H9 (cell line): Measurements from ENCODE around the gene PTGS1. TPM values are rescaled to one million over a fixed set of nuclear protein-coding genes. Genes with fewer than 3 reads are reported as not detected.

Experiments used
- DNase-seq: peaks from one replicate; pipeline ENCODE4 v3.0.0-alpha.2; 2017
- H2AFZ ChIP-seq: one replicate; pipeline ENCODE4 v1.6.1; 2013; ENCODE audit warnings: mild to moderate bottlenecking, low read length, control low read depth, moderate library complexity
- H2AK5ac ChIP-seq: 2 replicates; pipeline ENCODE4 v1.6.1; 2013; ENCODE audit warnings: low read length, control low read depth, mixed read lengths; ENCODE audit not compliant: insufficient read length
- H2BK120ac ChIP-seq: one replicate; pipeline ENCODE4 v1.6.1; 2013; ENCODE audit warnings: low read depth, mild to moderate bottlenecking, low read length, control low read depth, inconsistent platforms; ENCODE audit not compliant: poor library complexity, severe bottlenecking
- H2BK12ac ChIP-seq: 2 replicates; pipeline ENCODE4 v1.6.1; 2013; ENCODE audit warnings: low read length, control low read depth, mixed read lengths, low read depth; ENCODE audit not compliant: insufficient read length
- H2BK15ac ChIP-seq: 2 replicates; pipeline ENCODE4 v1.6.1; 2013; ENCODE audit warnings: low read depth, low read length, control low read depth
- H2BK20ac ChIP-seq: one replicate; pipeline ENCODE4 v1.6.1; 2013; ENCODE audit warnings: low read depth, mild to moderate bottlenecking, low read length, control low read depth, inconsistent platforms; ENCODE audit not compliant: poor library complexity, severe bottlenecking
- H2BK5ac ChIP-seq: 2 replicates; pipeline ENCODE4 v1.6.1; 2013; ENCODE audit warnings: low read length, control low read depth, mixed read lengths; ENCODE audit not compliant: insufficient read length
- H3K14ac ChIP-seq: 2 replicates; pipeline ENCODE4 v1.6.1; 2013; ENCODE audit warnings: low read length, control low read depth; ENCODE audit not compliant: insufficient read depth
- H3K18ac ChIP-seq: 2 replicates; pipeline ENCODE4 v1.6.1; 2013; ENCODE audit warnings: low read depth, mild to moderate bottlenecking, mixed read lengths, low read length, control low read depth; ENCODE audit not compliant: insufficient read length
- H3K23ac ChIP-seq: 2 replicates; pipeline ENCODE4 v1.6.1; 2013; ENCODE audit warnings: low read length, control low read depth, mixed read lengths, low read depth; ENCODE audit not compliant: insufficient read length
- H3K23me2 ChIP-seq: 2 replicates; pipeline ENCODE4 v1.6.1; 2013; ENCODE audit warnings: low read depth, mild to moderate bottlenecking, mixed read lengths, low read length, control low read depth; ENCODE audit not compliant: insufficient read length, poor library complexity, severe bottlenecking
- H3K27ac ChIP-seq: 2 replicates; pipeline ENCODE4 v1.5.1; 2013; ENCODE audit warnings: low read length, control low read depth, mixed read lengths, low read depth; ENCODE audit not compliant: insufficient read length
- H3K27me3 ChIP-seq: 2 replicates; pipeline ENCODE4 v1.6.1; 2013; ENCODE audit warnings: low read length, control low read depth, inconsistent platforms; ENCODE audit not compliant: insufficient read depth
- H3K4ac ChIP-seq: 2 replicates; pipeline ENCODE4 v1.6.1; 2013; ENCODE audit warnings: low read depth, mild to moderate bottlenecking, control low read depth, inconsistent platforms, low read length, moderate library complexity
- H3K4me1 ChIP-seq: 2 replicates; pipeline ENCODE4 v1.6.1; 2013; ENCODE audit warnings: low read length, control low read depth, inconsistent platforms; ENCODE audit not compliant: insufficient read depth
- H3K4me2 ChIP-seq: 2 replicates; pipeline ENCODE4 v1.6.1; 2013; ENCODE audit warnings: low read length, control low read depth, mixed read lengths; ENCODE audit not compliant: insufficient read length, insufficient read depth
- H3K56ac ChIP-seq: 2 replicates; pipeline ENCODE4 v1.6.1; 2013; ENCODE audit warnings: low read depth, mild to moderate bottlenecking, mixed read lengths, low read length, control low read depth; ENCODE audit not compliant: insufficient read length
- H3K79me1 ChIP-seq: 2 replicates; pipeline ENCODE4 v1.6.1; 2013; ENCODE audit warnings: low read depth, mild to moderate bottlenecking, moderate library complexity, low read length, control low read depth, inconsistent platforms; ENCODE audit not compliant: insufficient read depth, poor library complexity, severe bottlenecking
- H3K79me2 ChIP-seq: 2 replicates; pipeline ENCODE4 v1.6.1; 2013; ENCODE audit warnings: low read length, control low read depth, inconsistent platforms; ENCODE audit not compliant: insufficient read depth
- H3K9ac ChIP-seq: 2 replicates; pipeline ENCODE4 v1.6.1; 2013; ENCODE audit warnings: low read length, control low read depth, mixed read lengths; ENCODE audit not compliant: insufficient read length; ENCODE audit errors: extremely low read depth
- H3K9me3 ChIP-seq: one replicate; pipeline ENCODE4 v1.6.1; 2013; ENCODE audit warnings: low read depth, low read length, inconsistent platforms; ENCODE audit not compliant: control insufficient read depth
- H3T11ph ChIP-seq: one replicate; pipeline ENCODE4 v1.6.1; 2013; ENCODE audit warnings: mild to moderate bottlenecking, low read length, control low read depth, inconsistent platforms
- H4K20me1 ChIP-seq: one replicate; pipeline ENCODE4 v1.6.1; 2013; ENCODE audit not compliant: control insufficient read depth, insufficient read length, insufficient read depth
- H4K5ac ChIP-seq: 2 replicates; pipeline ENCODE4 v1.6.1; 2013; ENCODE audit warnings: low read depth, mild to moderate bottlenecking, mixed read lengths, low read length, control low read depth; ENCODE audit not compliant: insufficient read length
- H4K8ac ChIP-seq: replicated peaks from 2 replicates; pipeline ENCODE4 v1.6.1; 2013; ENCODE audit warnings: low read length, control low read depth, mixed read lengths, low read depth; ENCODE audit not compliant: insufficient read length
- H4K91ac ChIP-seq: 2 replicates; pipeline ENCODE4 v1.6.1; 2013; ENCODE audit warnings: low read depth, mild to moderate bottlenecking, moderate library complexity, mixed read lengths, low read length, control low read depth; ENCODE audit not compliant: insufficient read length
- H3K27ac Mint-ChIP-seq, 3 experiments: 2 replicates in 2 of 3; 3 replicates in 1 of 3; pipeline ENCODE4 v1.8.0; 2020 to 2021; ENCODE audit warnings: mixed read lengths in 3 of 3, mild to moderate bottlenecking in 1 of 3, moderate library complexity in 1 of 3
- H3K27me3 Mint-ChIP-seq: 2 replicates; pipeline ENCODE4 v1.8.0; 2021; ENCODE audit warnings: low read depth, mild to moderate bottlenecking, moderate library complexity, mixed read lengths
- H3K36me3 Mint-ChIP-seq, 3 experiments: 2 replicates in 2 of 3; 3 replicates in 1 of 3; pipeline ENCODE4 v1.8.0; 2020 to 2021; ENCODE audit warnings: low read depth in 3 of 3, mixed read lengths in 3 of 3; ENCODE audit not compliant: insufficient read depth in 1 of 3
- H3K4me1 Mint-ChIP-seq, 2 experiments: 2 replicates each; pipeline ENCODE4 v1.8.0; 2020; ENCODE audit warnings: mixed read lengths in 2 of 2
- H3K4me3 Mint-ChIP-seq, 2 experiments: 2 replicates in 1 of 2; 3 replicates in 1 of 2; pipeline ENCODE4 v1.8.0; 2020 to 2021; ENCODE audit warnings: mild to moderate bottlenecking in 2 of 2, mixed read lengths in 2 of 2, moderate library complexity in 1 of 2
- H3K9me3 Mint-ChIP-seq, 2 experiments: 2 replicates in 1 of 2; 3 replicates in 1 of 2; pipeline ENCODE4 v1.8.0; 2020; ENCODE audit warnings: mild to moderate bottlenecking in 2 of 2, mixed read lengths in 2 of 2, moderate library complexity in 1 of 2
- WGBS: extraction: QIAGEN DNeasy Blood & Tissue Kit; methylation state at CpG from one replicate; pipeline ENCODE4 v1.1.7; 2013; ENCODE audit warnings: missing lambda C conversion rate, low lambda C conversion rate, mixed read lengths; ENCODE audit not compliant: insufficient read length; ENCODE audit errors: extremely low coverage; 5-methylcytosine and 5-hydroxymethylcytosine counted together
- total RNA-seq: library from RNA; stranded (reverse); gene quantifications from 2 replicates; pipeline ENCODE4 v1.2.1, GENCODE V29; 2021
- TF ChIP-seq, protein P1 (sequence below): fragments of 200-600 bp; sonication (generic); conservative IDR thresholded peaks from 3 replicates; pipeline ENCODE4 v1.8.0; 2021; ENCODE audit warnings: antibody characterized with exemption, mild to moderate bottlenecking

The PTGS1 gene
- total RNA-seq, 1 experiment from 2014 or later: 1.3 TPM

DNA sequence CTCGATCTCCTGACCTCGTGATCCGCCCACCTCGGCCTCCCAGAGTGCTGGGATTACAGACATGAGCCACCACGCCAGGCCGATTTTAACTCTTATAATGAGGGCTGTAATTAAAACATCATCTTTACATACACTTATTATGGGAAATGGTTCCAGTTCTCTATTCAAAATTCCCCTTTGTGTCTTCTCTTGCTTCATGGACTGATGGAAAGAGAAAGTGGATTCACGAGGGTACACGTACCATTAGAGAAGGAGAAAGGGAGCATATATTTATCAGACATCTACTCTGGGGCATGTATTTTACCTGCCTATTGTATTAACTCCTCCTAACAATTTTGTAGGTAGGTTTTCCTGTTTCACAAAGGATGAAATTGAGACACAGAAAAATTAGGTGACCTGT is 31.1 kb downstream of the PTGS1 start:
- Histone ChIP-seq H3K56ac (no peak overlapping the region), H3K27me3 (no peaks in the 10 kb centered on the region), H3K27ac (no peak overlapping the region), H3K79me1 (no peaks in the 10 kb centered on the region), H2BK15ac (no peak overlapping the region), H3K14ac (no peak overlapping the region), H3K23ac (no peak overlapping the region), H2AFZ (no peak overlapping the region), H3K4ac (no peak overlapping the region), H3K4me2 (no peak overlapping the region), H3K4me1 (no peaks in the 10 kb centered on the region), H3K18ac (no peak overlapping the region), H4K20me1 (no peaks in the 10 kb centered on the region), H2BK5ac (no peak overlapping the region), H2AK5ac (no peak overlapping the region), H4K91ac (no peak overlapping the region), H2BK120ac (no peak overlapping the region), H2BK20ac (no peak overlapping the region), H3T11ph (no peak overlapping the region), H3K79me2 (no peaks in the 10 kb centered on the region), H3K23me2 (no peaks in the 10 kb centered on the region), H3K9ac (no peak overlapping the region), H4K8ac (no peak overlapping the region), H3K9me3 (no peaks in the 10 kb centered on the region), H4K5ac (no peak overlapping the region), H2BK12ac (no peak overlapping the region)
- no peak for DNase-seq
- Mint-ChIP-seq H3K4me1 (no peaks in the 10 kb centered on the region), H3K27ac (no peak overlapping the region), H3K4me3 (no peak overlapping the region), H3K27me3 (peaks cover 33% of the 10 kb centered on the region), H3K9me3 (peaks cover 11 to 41% of the 10 kb centered on the region in 2 experiments; a peak in 4 of 5 replicates), H3K36me3 (0 out of 7 replicates have a peak, but pooled peaks cover 0 to 4% (median 0%) of the 10 kb centered on the region in 3 experiments)
- no CpG with 5 or more reads among the region's 8 CpGs for WGBS
- TF ChIP-seq, protein P1, sequence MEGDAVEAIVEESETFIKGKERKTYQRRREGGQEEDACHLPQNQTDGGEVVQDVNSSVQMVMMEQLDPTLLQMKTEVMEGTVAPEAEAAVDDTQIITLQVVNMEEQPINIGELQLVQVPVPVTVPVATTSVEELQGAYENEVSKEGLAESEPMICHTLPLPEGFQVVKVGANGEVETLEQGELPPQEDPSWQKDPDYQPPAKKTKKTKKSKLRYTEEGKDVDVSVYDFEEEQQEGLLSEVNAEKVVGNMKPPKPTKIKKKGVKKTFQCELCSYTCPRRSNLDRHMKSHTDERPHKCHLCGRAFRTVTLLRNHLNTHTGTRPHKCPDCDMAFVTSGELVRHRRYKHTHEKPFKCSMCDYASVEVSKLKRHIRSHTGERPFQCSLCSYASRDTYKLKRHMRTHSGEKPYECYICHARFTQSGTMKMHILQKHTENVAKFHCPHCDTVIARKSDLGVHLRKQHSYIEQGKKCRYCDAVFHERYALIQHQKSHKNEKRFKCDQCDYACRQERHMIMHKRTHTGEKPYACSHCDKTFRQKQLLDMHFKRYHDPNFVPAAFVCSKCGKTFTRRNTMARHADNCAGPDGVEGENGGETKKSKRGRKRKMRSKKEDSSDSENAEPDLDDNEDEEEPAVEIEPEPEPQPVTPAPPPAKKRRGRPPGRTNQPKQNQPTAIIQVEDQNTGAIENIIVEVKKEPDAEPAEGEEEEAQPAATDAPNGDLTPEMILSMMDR: no peak
